Keratinocyte (primary cell): Measurements from ENCODE around the gene CCDC174. TPM values are rescaled to one million over a fixed set of nuclear protein-coding genes. Genes with fewer than 3 reads are reported as not detected.
A peak's percentile ranks its signal among the peaks of the same experiment; 100 is the strongest.

Experiments
- DNase-seq: peaks from one replicate; pipeline ENCODE4 v3.0.0-alpha.2; 2011; ENCODE audit warnings: low read depth, missing footprints, low spot score
- FAIRE-seq: peaks from 2 replicates; lab custom pipeline; 2011; peaks lifted over from hg19 to GRCh38; lab: Jason Lieb, UNC
- H2AFZ ChIP-seq: 2 replicates; pipeline ENCODE4 v1.6.0; 2012; ENCODE audit warnings: low read length, control low read depth, inconsistent platforms; ENCODE audit not compliant: control insufficient read depth
- H3K27ac ChIP-seq: 2 replicates; pipeline ENCODE4 v1.5.1; 2011; ENCODE audit warnings: low read length; ENCODE audit not compliant: control insufficient read depth, insufficient read depth
- H3K27me3 ChIP-seq: 3 replicates; pipeline ENCODE4 v1.6.0; 2011; ENCODE audit warnings: low read length; ENCODE audit not compliant: control insufficient read depth, insufficient read depth; ENCODE audit errors: extremely low read depth
- H3K36me3 ChIP-seq, 2 experiments: 2 replicates in 1 of 2; 3 replicates in 1 of 2; pipeline ENCODE4 v1.5.1; 2011; ENCODE audit warnings: low read length in 2 of 2, mild to moderate bottlenecking in 1 of 2; ENCODE audit not compliant: control insufficient read depth in 2 of 2, insufficient read depth in 2 of 2; ENCODE audit errors: extremely low read depth in 1 of 2
- H3K4me1 ChIP-seq: 3 replicates; pipeline ENCODE4 v1.5.1; 2011; ENCODE audit warnings: low read length; ENCODE audit not compliant: control insufficient read depth, insufficient read depth; ENCODE audit errors: extremely low read depth
- H3K4me2 ChIP-seq: 3 replicates; pipeline ENCODE4 v1.6.0; 2011; ENCODE audit warnings: low read depth, low read length; ENCODE audit not compliant: control insufficient read depth, insufficient read depth; ENCODE audit errors: extremely low read depth
- H3K4me3 ChIP-seq, 3 experiments: fragments of 200-600 bp in 1 of 3; sonication (generic) in 1 of 3; 2 replicates in 2 of 3; 3 replicates in 1 of 3; pipeline ENCODE4 v1.5.1; 2011 to 2016; ENCODE audit warnings: low read length in 3 of 3, mild to moderate bottlenecking in 3 of 3, control low read depth in 2 of 3, inconsistent platforms in 1 of 3, low read depth in 1 of 3, mixed read lengths in 1 of 3, mixed run types in 1 of 3, moderate library complexity in 1 of 3; ENCODE audit not compliant: control insufficient read depth in 2 of 3, insufficient read depth in 2 of 3; ENCODE audit errors: extremely low read depth in 1 of 3
- H3K79me2 ChIP-seq: 2 replicates; pipeline ENCODE4 v1.6.0; 2012; ENCODE audit warnings: low read length; ENCODE audit not compliant: control insufficient read depth, insufficient read depth
- H3K9ac ChIP-seq: 3 replicates; pipeline ENCODE4 v1.6.0; 2011; ENCODE audit warnings: low read length; ENCODE audit not compliant: control insufficient read depth, insufficient read depth; ENCODE audit errors: extremely low read depth
- H3K9me1 ChIP-seq: 3 replicates; pipeline ENCODE4 v1.6.0; 2011; ENCODE audit warnings: low read length; ENCODE audit not compliant: control insufficient read depth, insufficient read depth; ENCODE audit errors: extremely low read depth
- H3K9me3 ChIP-seq: 2 replicates; pipeline ENCODE4 v1.5.1; 2012; ENCODE audit warnings: low read depth, low read length; ENCODE audit not compliant: control insufficient read depth
- H4K20me1 ChIP-seq: 3 replicates; pipeline ENCODE4 v1.6.0; 2011; ENCODE audit warnings: low read length; ENCODE audit not compliant: control insufficient read depth, insufficient read depth; ENCODE audit errors: extremely low read depth
- EZH2 ChIP-seq: IDR thresholded peaks from one replicate; pipeline ENCODE4 v1.6.1; 2012; ENCODE audit warnings: inconsistent platforms, mild to moderate bottlenecking, low read length, moderate library complexity
- dilution Hi-C: fragments of 300-500 bp; cut with MboI; formaldehyde crosslinking; loops from one replicate; pipeline ENCODE4 v1.7.0; 2020; ENCODE audit warnings: low sequenced_read_pairs; ENCODE audit not compliant: extremely low pct_ligation_motif_present
- polyA plus RNA-seq, 5 experiments: library from polyadenylated mRNA; depleted of rRNA in 3 of 5; stranded (reverse) in 3 of 5; stranded (forward) in 1 of 5; unstranded in 1 of 5; fragments of >200 nt; gene quantifications; 1 replicate in 1 of 5; 2 replicates in 3 of 5; 3 replicates in 1 of 5; pipeline versions ENCODE4 v1.2.1 to v1.2.3, GENCODE V29; 2011 to 2012; ENCODE audit warnings: missing spikeins in 2 of 5, low read depth in 1 of 5, low replicate concordance in 1 of 5
- TF ChIP-seq, protein P1 (sequence below), 3 experiments: IDR thresholded peaks in 1 of 3; conservative IDR thresholded peaks in 1 of 3; optimal IDR thresholded peaks in 1 of 3; 2 replicates in 2 of 3; 3 replicates in 1 of 3; pipeline versions ENCODE3 to v1.5.1; 2011; ENCODE audit warnings: low read length in 3 of 3, mild to moderate bottlenecking in 3 of 3, moderate library complexity in 2 of 3, control low read depth in 1 of 3, inconsistent platforms in 1 of 3; ENCODE audit not compliant: insufficient read depth in 2 of 3; ENCODE audit errors: extremely low read depth in 1 of 3

Gene CCDC174
- polyA plus RNA-seq, 1 donor (not counting 4 experiments of a cell fraction or from before 2014, with no cell fraction given): 6.2 TPM

DNA sequence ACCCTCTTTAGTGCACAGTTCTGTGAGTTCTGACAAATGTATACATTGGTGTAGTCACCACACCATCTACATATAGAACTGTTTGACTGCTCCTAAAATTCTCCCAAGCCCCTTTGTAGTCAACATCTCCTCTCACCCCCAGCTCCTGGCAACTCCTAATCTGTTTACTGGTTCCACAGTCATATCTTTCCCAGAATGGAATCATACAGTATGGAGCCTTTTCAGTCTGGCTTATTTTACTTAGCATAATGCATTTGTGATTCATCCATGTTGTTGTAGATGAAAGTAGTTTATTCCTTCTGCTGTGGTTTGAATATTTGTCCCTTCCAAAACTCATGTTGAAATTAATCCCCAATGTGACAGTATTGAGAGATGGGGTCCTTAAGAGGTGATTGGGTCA lies 41.6 kb upstream of the CCDC174 start:
- Histone ChIP-seq H3K9ac (no peak overlapping the region), H3K4me1 (peaks cover 22% of the 10 kb centered on the region), H3K4me2 (no peak overlapping the region), H3K27ac (no peak overlapping the region), H3K27me3 (no peaks in the 10 kb centered on the region), H4K20me1 (no peaks in the 10 kb centered on the region), H3K79me2 (no peaks in the 10 kb centered on the region), H3K9me3 (no peaks in the 10 kb centered on the region), H3K36me3 (no peaks in the 10 kb centered on the region), H3K9me1 (no peaks in the 10 kb centered on the region), H3K4me3 (no peak overlapping the region), H2AFZ (no peak overlapping the region)
- dilution Hi-C loops: no loop called here
- DNase-seq (no peak), FAIRE-seq (no peak)
- TF ChIP-seq EZH2: no peak
- TF ChIP-seq, protein P1, sequence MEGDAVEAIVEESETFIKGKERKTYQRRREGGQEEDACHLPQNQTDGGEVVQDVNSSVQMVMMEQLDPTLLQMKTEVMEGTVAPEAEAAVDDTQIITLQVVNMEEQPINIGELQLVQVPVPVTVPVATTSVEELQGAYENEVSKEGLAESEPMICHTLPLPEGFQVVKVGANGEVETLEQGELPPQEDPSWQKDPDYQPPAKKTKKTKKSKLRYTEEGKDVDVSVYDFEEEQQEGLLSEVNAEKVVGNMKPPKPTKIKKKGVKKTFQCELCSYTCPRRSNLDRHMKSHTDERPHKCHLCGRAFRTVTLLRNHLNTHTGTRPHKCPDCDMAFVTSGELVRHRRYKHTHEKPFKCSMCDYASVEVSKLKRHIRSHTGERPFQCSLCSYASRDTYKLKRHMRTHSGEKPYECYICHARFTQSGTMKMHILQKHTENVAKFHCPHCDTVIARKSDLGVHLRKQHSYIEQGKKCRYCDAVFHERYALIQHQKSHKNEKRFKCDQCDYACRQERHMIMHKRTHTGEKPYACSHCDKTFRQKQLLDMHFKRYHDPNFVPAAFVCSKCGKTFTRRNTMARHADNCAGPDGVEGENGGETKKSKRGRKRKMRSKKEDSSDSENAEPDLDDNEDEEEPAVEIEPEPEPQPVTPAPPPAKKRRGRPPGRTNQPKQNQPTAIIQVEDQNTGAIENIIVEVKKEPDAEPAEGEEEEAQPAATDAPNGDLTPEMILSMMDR (optimal IDR thresholded peaks at IDR 0.05 in 1 of 3, IDR thresholded peaks at IDR 0.05 in 1 of 3, conservative IDR thresholded peaks at IDR 0.05 in 1 of 3; ENCODE audit: extremely low read depth in 1 of 3, insufficient read depth in 2 of 3, low read length in 3 of 3): no peak

DNA sequence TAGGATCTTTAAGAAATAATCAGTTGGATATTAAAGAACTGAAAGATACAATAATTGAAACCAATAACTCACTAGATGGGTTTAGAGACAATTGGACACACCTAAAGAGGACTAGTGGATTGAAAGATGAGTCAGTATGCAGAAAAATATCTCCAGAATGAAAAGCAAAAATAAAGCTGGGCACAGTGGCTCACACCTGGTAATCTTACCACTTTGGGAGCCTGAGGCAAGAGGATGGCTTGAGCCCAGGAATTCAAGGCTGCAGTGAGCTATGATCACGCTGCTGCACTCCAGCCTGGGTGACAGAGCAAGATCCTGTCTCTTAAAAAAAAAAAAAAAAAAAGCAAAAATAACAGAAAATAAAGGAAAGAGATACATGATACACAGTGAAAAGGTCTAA lies 37.4 kb upstream of the CCDC174 start:
- Histone ChIP-seq H3K9ac (no peak overlapping the region), H3K27ac (no peak overlapping the region), H3K36me3 (no peaks in the 10 kb centered on the region), H3K4me2 (peak overlapping the region; percentile 26), H3K4me3 (no peak overlapping the region), H3K9me1 (no peaks in the 10 kb centered on the region), H2AFZ (no peak overlapping the region), H3K79me2 (no peaks in the 10 kb centered on the region), H4K20me1 (no peaks in the 10 kb centered on the region), H3K27me3 (no peaks in the 10 kb centered on the region), H3K4me1 (peaks cover 20% of the 10 kb centered on the region), H3K9me3 (no peaks in the 10 kb centered on the region)
- peak; percentile 17 for FAIRE-seq
- dilution Hi-C loops: no loop called here
- no peak for TF ChIP-seq EZH2
- TF ChIP-seq, protein P1 (optimal IDR thresholded peaks at IDR 0.05 in 1 of 3, IDR thresholded peaks at IDR 0.05 in 1 of 3, conservative IDR thresholded peaks at IDR 0.05 in 1 of 3; ENCODE audit: extremely low read depth in 1 of 3, insufficient read depth in 2 of 3, low read length in 3 of 3): no peak
- DNase-seq: peak; percentile 66
